ENCODE results near the gene B3GNT4.

GRCh38 chr12:122167356-122167925 is 36.1 kb upstream of the B3GNT4 start:
- TF ChIP-seq CTCF (conservative IDR thresholded peaks at IDR 0.05; ENCODE audit: low read length) (no peak), EZH2phosphoT487 (IDR thresholded peaks at IDR 0.05; ENCODE audit: borderline replicate concordance, low read depth, low read length) (no peak)

Measured in OCI-LY7 (cell line).